Activated gamma-delta T cell treated with Interleukin-2 at 50 U/mL for 16 hours (primary cell): ENCODE results near the gene CENPU.
"Not testable (repeated sequence)": the region's sequence is repeated elsewhere in the genome, so short reads cannot be mapped to it uniquely, and the experiment has no call there.

Source experiments
- DNase-seq: peaks from one replicate; pipeline ENCODE4 v3.0.0-alpha.2; 2020

CENPU gene

GRCh38 chr4:184733654-184734524, at the start of gene CENPU:
TSS of gene CENPU (minus strand) at chr4:184734096. CDS start at chr4:184734062, 34 bp downstream.
- DNase-seq: peak; percentile 93

- no peak for DNase-seq
Observed at GRCh38 chr4:184782731-184783373, 49.0 kb upstream of the CENPU start.

GRCh38 chr4:184779160-184779559, 45.3 kb upstream of the CENPU start:
- not testable (repeated sequence) for DNase-seq

GRCh38 chr4:184778325-184778724, 44.4 kb upstream of the CENPU start:
- DNase-seq: no peak

- no peak for DNase-seq
Observed at GRCh38 chr4:184776821-184777220, 42.9 kb upstream of the CENPU start.

GRCh38 chr4:184775854-184776555, 42.1 kb upstream of the CENPU start:
- DNase-seq: no peak

- no peak for DNase-seq
Observed at GRCh38 chr4:184774152-184774551, 40.3 kb upstream of the CENPU start.

GRCh38 chr4:184771416-184771815, 37.5 kb upstream of the CENPU start:
- DNase-seq: no peak

- no peak for DNase-seq
Observed at GRCh38 chr4:184769141-184769765, 35.4 kb upstream of the CENPU start.

- DNase-seq: no peak
Observed at GRCh38 chr4:184768296-184768695, 34.4 kb upstream of the CENPU start.

GRCh38 chr4:184766446-184766845, 32.5 kb upstream of the CENPU start:
- DNase-seq: no peak

GRCh38 chr4:184765473-184766340, 31.8 kb upstream of the CENPU start:
- no peak for DNase-seq

- DNase-seq: no peak
Observed at GRCh38 chr4:184764601-184765000, 30.7 kb upstream of the CENPU start.

- DNase-seq: no peak
Observed at GRCh38 chr4:184763150-184763780, 29.4 kb upstream of the CENPU start.

- no peak for DNase-seq
Observed at GRCh38 chr4:184762100-184762499, 28.2 kb upstream of the CENPU start.

- no peak for DNase-seq
Observed at GRCh38 chr4:184760681-184761080, 26.8 kb upstream of the CENPU start.

- DNase-seq: no peak
Observed at GRCh38 chr4:184757810-184758209, 23.9 kb upstream of the CENPU start.

GRCh38 chr4:184756399-184756798, 22.5 kb upstream of the CENPU start:
- no peak for DNase-seq

- no peak for DNase-seq
Observed at GRCh38 chr4:184755278-184755677, 21.4 kb upstream of the CENPU start.

- no peak for DNase-seq
Observed at GRCh38 chr4:184752496-184753275, 18.8 kb upstream of the CENPU start.

- DNase-seq: no peak
Observed at GRCh38 chr4:184751585-184751956, 17.7 kb upstream of the CENPU start.
